Activated CD4-positive, alpha-beta T cell treated with anti-CD3 and anti-CD28 coated beads for 24 hours (primary cell): ENCODE measurements around the gene DKC1.

Experiments
- DNase-seq, 2 donors: peaks; one replicate each; pipeline ENCODE4 v3.0.0-alpha.2; 2020; ENCODE audit warnings: low read depth in 2 of 2

DKC1 gene

DNA sequence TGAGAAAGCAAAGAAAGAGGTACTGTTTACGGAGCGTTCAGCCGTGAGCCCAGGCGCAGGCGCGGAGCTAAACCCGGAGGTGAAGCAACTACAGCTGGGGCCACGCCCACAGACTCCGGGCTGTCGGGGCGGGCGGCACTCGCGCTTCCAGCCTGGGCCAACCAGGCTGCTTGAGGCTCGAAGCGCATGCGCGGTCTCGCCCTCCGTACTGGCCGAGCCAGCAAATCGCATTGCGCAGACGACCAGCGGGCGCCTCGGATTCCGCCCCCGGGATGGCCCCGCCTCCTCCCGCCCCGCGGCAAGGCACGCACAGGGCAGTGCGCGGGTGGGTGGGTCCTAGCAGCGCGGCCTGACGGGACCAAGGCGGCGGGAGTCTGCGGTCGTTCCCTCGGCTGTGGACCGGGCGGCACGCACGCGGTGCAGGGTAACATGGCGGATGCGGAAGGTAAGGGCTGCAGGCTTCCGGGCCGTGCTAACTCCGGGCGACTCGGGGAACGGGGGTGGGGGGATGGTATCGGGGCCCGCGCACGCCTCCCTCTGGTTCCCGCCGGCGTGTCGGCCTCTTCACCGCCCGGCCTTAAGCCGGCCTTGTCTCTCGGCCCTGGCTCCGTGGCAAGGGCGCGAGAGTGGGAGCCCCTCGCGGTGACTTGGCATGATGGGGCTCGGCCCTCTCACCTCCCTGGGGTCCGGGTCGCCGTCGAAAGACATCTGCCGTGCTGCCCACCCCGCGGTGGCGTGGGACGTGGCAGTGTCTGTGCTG is at the start of gene DKC1:
TSS of gene DKC1 (plus strand) at position 328 of the 760 bp plus-strand sequence. CDS start at position 430, 102 bp downstream.
- peak; percentile 82 to 89 for DNase-seq

- peak in 1 of 2 donors; percentile 19 for DNase-seq
These were observed 47.7 kb upstream of the DKC1 start for GRCh38 chrX:154714925-154715324.

GRCh38 chrX:154715825-154716224 is 46.8 kb upstream of the DKC1 start:
- DNase-seq, result no peak

DNA sequence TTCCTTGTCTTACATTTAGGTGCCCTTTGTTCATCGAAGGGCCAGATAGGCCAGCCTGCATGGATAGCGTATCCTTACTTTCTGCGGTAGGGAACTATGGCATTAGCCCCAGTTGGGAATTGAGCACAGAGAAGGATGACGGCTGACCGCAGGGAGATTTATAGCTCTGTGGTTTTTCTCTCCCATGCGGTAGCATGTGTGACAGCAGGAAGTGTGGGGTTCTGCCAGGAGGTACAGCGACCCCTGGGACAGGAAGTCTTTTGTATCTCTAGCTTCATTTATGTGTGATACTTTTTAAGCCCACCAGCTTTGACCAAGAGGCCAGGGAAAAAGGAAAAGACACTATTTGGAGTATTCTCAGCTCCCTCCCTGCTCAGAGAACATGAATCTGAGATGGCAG is 44.8 kb upstream of the DKC1 start:
- no peak for DNase-seq

- DNase-seq, result no peak
These were observed 44.0 kb upstream of the DKC1 start for GRCh38 chrX:154718616-154719015.

GRCh38 chrX:154719132-154719675 is 43.5 kb upstream of the DKC1 start:
- DNase-seq, result peak in 1 of 2 donors; percentile 7

GRCh38 chrX:154720067-154720466 is 42.6 kb upstream of the DKC1 start:
- no peak for DNase-seq

DNA sequence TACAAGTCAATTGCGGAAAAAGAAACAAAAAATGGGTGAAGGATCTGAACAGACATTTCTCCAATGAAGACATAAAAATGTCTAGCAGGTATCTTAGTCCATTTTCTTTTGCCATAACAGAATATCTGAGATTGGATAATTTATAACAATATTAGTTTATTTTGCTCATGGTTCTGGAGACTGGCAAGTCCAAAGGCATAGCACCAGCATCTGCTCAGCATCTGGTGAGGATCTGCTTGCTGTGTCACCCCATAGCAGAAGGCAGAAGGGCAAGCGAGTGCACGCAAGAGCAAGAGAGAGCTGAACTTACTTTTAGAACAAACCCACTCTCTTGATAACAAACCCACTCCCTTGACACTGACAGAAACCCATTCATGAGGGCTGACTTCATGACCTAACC is 41.5 kb upstream of the DKC1 start:
- no peak for DNase-seq

DNA sequence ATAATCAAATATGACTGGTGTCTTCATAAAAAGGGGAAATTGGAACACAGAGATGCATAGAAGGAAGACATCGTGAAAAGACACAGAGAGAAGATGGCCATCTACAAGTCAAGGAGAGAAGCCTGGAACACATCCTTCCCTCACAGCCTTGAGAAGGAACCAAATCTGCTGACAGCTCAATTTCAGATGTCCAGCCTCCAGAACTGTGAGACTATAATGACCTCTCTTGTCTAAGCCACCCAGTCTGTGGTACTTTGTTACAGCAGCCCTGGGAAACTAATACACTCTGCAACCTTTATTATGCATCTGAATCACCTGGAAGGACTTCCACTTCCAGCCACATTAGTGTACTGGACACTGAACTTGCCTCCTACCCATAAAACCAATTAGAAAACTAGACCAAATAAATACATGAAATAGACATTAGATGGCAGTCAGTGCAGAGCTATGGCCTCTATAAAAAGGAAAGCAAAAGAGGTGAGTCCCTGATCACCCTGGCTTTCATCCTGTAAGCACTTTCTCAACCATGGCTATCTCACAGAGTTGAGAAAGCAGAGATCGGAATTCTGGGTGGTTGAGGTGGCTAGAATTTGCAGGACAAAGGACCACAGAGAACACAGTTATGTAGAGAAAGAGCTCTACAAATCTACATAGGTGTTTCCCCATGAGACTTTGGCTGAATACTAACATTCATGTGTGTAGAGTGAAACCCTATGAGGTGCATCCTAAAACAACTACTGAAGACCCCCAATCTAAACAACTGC is 37.5 kb upstream of the DKC1 start:
- no peak for DNase-seq

DNA sequence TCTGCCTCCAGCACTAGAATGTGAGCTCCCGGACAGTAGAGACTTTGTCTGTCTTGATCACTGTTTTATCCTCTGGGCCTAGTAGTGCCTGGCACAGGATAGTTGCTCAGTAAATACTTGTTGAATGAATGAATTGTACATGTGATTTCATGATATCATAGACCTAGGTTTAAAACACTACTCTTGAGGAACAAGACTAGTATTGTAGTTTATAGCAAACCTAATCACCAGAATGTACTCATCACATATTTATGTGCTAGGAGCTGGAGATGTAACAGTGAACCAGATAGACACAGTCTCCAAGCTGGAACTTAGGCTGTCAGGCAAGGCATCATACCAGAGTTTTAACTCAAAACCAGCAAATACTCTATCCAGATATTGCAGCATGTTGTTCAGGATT is 35.2 kb upstream of the DKC1 start:
- DNase-seq, result no peak

DNA sequence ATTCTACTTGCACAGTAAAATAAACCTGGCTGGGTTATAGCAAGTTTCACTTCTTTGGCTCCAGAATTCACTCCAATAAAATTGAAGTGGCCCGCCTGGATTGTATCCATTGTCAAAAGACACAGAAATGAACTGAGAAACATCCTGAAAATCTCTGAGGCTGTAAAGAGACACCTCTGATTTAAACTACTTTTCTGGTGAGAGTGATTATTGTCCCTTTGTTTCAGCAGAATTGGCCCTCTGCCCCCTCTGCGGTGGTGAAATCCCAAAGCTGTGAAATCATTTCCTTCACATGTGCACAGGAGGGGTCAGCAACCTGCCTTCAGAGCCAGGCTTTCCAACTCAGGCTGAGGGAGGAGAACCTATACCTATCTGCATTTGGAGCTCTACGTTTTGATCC is 34.8 kb upstream of the DKC1 start:
- no peak for DNase-seq

GRCh38 chrX:154728431-154729190 is 34.1 kb upstream of the DKC1 start:
- DNase-seq, result no peak

DNA sequence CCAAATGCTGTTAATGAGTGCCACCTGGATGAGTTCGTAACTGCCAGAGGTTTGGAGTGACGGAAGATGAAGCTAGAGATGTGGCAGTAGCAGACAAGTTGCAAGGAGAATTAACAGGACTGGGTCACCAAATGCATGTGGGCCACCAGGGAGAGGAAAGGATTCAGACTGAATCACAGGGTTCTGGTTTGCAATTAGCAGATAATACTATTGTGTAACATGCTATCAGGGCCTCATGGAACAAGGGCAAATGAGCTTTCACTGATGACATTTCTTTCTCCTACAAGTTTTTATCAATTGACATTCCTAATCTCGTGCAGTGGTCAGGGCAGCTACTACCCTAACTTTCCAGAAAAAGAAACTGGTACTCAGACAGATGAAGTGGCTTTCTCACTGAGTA is 33.2 kb upstream of the DKC1 start:
- no peak for DNase-seq

GRCh38 chrX:154730253-154730891 is 32.3 kb upstream of the DKC1 start:
- no peak for DNase-seq

- no peak for DNase-seq
These were observed 31.5 kb upstream of the DKC1 start for GRCh38 chrX:154731184-154731583.

GRCh38 chrX:154731881-154732280 is 30.8 kb upstream of the DKC1 start:
- DNase-seq, result no peak

- no peak for DNase-seq
These were observed 30.1 kb upstream of the DKC1 start for GRCh38 chrX:154732421-154733065.

DNA sequence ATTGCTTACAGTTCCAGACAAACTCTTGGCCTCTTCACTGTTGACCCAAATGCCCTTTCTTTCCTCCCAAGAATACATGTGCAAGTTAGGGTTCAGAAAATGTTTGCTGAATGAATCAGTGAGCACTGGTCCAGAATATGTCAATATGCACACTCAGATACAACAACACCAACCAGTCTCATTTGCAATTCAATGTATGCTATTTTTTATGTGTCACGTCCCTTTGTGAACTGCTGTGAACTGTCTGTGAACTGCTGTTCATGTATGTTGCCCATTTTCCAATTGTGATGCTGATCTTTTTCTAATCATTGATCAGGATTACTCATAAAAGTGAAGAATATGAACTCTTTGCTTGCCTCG is 29.6 kb upstream of the DKC1 start:
- no peak for DNase-seq

- DNase-seq, result no peak
These were observed 28.4 kb upstream of the DKC1 start for GRCh38 chrX:154734061-154734781.

- no peak for DNase-seq
These were observed 26.8 kb upstream of the DKC1 start for GRCh38 chrX:154735695-154736393.
